ENCODE data around the gene SPRYD3.
"Not testable (repeated sequence)": the region's sequence is repeated elsewhere in the genome, so short reads cannot be mapped to it uniquely, and the experiment has no call there.

SPRYD3 gene

GRCh38 chr12:53079226-53080117, at the start of gene SPRYD3:
Gene SPRYD3 (minus strand): TSS chr12:53079390. CDS start chr12:53079333, 57 bp downstream.
- no peaks in the 10 kb centered on the region for H3K9me3 Mint-ChIP-seq
- peak; percentile 96 for DNase-seq
- H3K27ac Mint-ChIP-seq, result peak within 1 kb of the TSS; percentile 93
- H3K4me3 Mint-ChIP-seq, result peak within 1 kb of the TSS; percentile 90
- peak; percentile 98 for ATAC-seq
- peaks cover 34% of the 10 kb centered on the region for H3K4me1 Mint-ChIP-seq
- H3K27me3 Mint-ChIP-seq, result no peaks in the 10 kb centered on the region
- H3K36me3 Mint-ChIP-seq (ENCODE audit: low read depth), result peaks cover 6% of the 10 kb centered on the region

DNA sequence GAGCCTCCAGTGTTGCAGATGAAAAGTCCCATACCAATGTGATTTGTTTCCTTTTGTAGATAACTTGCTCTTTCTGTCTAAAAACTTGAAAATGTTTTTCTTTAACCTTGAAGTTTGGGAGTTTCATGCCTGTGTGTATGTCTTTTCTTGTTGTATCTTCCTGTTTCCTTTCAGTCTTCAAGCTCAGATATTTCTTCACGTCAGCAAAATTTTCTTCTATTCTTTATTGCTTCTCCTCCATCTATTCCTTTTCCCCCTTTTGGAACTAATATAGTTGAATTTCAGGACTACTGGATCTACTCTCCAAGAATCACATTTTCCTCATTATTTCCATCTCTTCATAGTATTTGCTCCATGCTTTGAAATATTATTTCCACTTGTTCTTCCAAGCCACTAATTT, 48.0 kb upstream of the SPRYD3 start:
- Mint-ChIP-seq H3K9me3 (no peaks in the 10 kb centered on the region), H3K27ac (no peak overlapping the region), H3K4me1 (no peaks in the 10 kb centered on the region), H3K27me3 (no peaks in the 10 kb centered on the region), H3K4me3 (no peak overlapping the region), H3K36me3 (ENCODE audit: low read depth) (no peaks in the 10 kb centered on the region)
- DNase-seq (no peak), ATAC-seq (no peak)

GRCh38 chr12:53124352-53124723, 45.1 kb upstream of the SPRYD3 start:
- no peaks in the 10 kb centered on the region for H3K9me3 Mint-ChIP-seq

GRCh38 chr12:53123578-53124351, 44.6 kb upstream of the SPRYD3 start:
- DNase-seq (no peak), ATAC-seq (no peak)
- no peaks in the 10 kb centered on the region for H3K9me3 Mint-ChIP-seq
- no peak overlapping the region for H3K4me3 Mint-ChIP-seq
- no peaks in the 10 kb centered on the region for H3K4me1 Mint-ChIP-seq
- H3K27ac Mint-ChIP-seq, result no peak overlapping the region
- H3K27me3 Mint-ChIP-seq, result no peaks in the 10 kb centered on the region
- H3K36me3 Mint-ChIP-seq (ENCODE audit: low read depth), result no peaks in the 10 kb centered on the region

More at GRCh38 chr12:53124352-53124723, 45.1 kb upstream of the SPRYD3 start:
- no peak overlapping the region for H3K4me3 Mint-ChIP-seq
- no peaks in the 10 kb centered on the region for H3K36me3 Mint-ChIP-seq (ENCODE audit: low read depth)
- ATAC-seq (no peak), DNase-seq (no peak)
- H3K27ac Mint-ChIP-seq, result no peak overlapping the region
- no peaks in the 10 kb centered on the region for H3K4me1 Mint-ChIP-seq
- no peaks in the 10 kb centered on the region for H3K27me3 Mint-ChIP-seq

GRCh38 chr12:53122961-53123468, 43.8 kb upstream of the SPRYD3 start:
- Mint-ChIP-seq H3K36me3 (ENCODE audit: low read depth) (no peaks in the 10 kb centered on the region), H3K4me3 (no peak overlapping the region), H3K27ac (no peak overlapping the region), H3K9me3 (no peaks in the 10 kb centered on the region), H3K27me3 (no peaks in the 10 kb centered on the region), H3K4me1 (no peaks in the 10 kb centered on the region)
- ATAC-seq, result no peak
- DNase-seq, result no peak

GRCh38 chr12:53120685-53121525, 41.7 kb upstream of the SPRYD3 start:
- H3K27me3 Mint-ChIP-seq, result no peaks in the 10 kb centered on the region
- no peak overlapping the region for H3K27ac Mint-ChIP-seq
- H3K4me3 Mint-ChIP-seq, result no peak overlapping the region
- H3K36me3 Mint-ChIP-seq (ENCODE audit: low read depth), result no peaks in the 10 kb centered on the region
- no peaks in the 10 kb centered on the region for H3K4me1 Mint-ChIP-seq
- H3K9me3 Mint-ChIP-seq, result no peaks in the 10 kb centered on the region
- no peak for DNase-seq
- no peak for ATAC-seq

DNA sequence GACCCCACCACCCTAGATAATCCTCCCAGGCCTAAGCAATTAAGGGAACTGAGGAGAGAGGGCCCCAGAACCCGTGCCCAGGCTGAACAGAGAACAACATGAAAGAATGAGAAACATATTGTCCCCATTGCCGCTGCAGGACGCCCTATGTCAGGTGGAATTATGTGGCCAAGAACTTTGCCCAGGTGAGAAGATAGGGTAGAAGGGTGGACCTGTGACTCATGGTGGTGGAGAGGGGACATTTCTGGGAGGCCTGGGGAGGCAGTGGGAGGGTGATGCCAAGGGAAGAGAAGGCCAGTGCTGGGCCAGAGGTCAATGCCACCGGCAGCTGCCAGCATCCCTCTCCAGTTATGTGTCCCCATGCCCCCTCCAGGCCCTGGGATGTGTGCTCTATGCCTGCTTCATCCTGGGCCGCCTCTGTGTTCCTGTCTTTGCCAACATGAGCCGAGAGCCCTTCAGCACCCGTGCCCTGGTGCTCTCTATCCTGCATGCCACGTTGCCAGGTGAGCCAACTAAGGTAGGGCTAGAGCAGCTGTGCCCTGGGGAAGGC, 39.6 kb upstream of the SPRYD3 start:
- Mint-ChIP-seq H3K4me3 (no peak overlapping the region), H3K9me3 (no peaks in the 10 kb centered on the region), H3K27me3 (no peaks in the 10 kb centered on the region), H3K4me1 (no peaks in the 10 kb centered on the region), H3K36me3 (ENCODE audit: low read depth) (no peaks in the 10 kb centered on the region), H3K27ac (no peak overlapping the region)
- no peak for ATAC-seq
- DNase-seq, result no peak

- no peak overlapping the region for H3K4me3 Mint-ChIP-seq
- no peak overlapping the region for H3K27ac Mint-ChIP-seq
- H3K4me1 Mint-ChIP-seq, result no peaks in the 10 kb centered on the region
- H3K9me3 Mint-ChIP-seq, result no peaks in the 10 kb centered on the region
- H3K27me3 Mint-ChIP-seq, result no peaks in the 10 kb centered on the region
- ATAC-seq, result no peak
- no peaks in the 10 kb centered on the region for H3K36me3 Mint-ChIP-seq (ENCODE audit: low read depth)
- no peak for DNase-seq
Measured at GRCh38 chr12:53115891-53116648, 36.9 kb upstream of the SPRYD3 start.

GRCh38 chr12:53115112-53115890, 36.1 kb upstream of the SPRYD3 start:
- no peak for DNase-seq
- H3K4me1 Mint-ChIP-seq, result no peaks in the 10 kb centered on the region
- H3K36me3 Mint-ChIP-seq (ENCODE audit: low read depth), result no peaks in the 10 kb centered on the region
- no peaks in the 10 kb centered on the region for H3K27me3 Mint-ChIP-seq
- H3K27ac Mint-ChIP-seq, result no peak overlapping the region
- H3K4me3 Mint-ChIP-seq, result no peak overlapping the region
- no peaks in the 10 kb centered on the region for H3K9me3 Mint-ChIP-seq
- ATAC-seq, result no peak

GRCh38 chr12:53113951-53114350, 34.8 kb upstream of the SPRYD3 start:
- Mint-ChIP-seq H3K4me1 (no peaks in the 10 kb centered on the region), H3K27me3 (no peaks in the 10 kb centered on the region), H3K9me3 (no peaks in the 10 kb centered on the region), H3K4me3 (no peak overlapping the region), H3K27ac (no peak overlapping the region), H3K36me3 (ENCODE audit: low read depth) (no peaks in the 10 kb centered on the region)
- ATAC-seq, result no peak
- no peak for DNase-seq

- no peaks in the 10 kb centered on the region for H3K36me3 Mint-ChIP-seq (ENCODE audit: low read depth)
- no peak overlapping the region for H3K4me3 Mint-ChIP-seq
- no peaks in the 10 kb centered on the region for H3K9me3 Mint-ChIP-seq
- H3K4me1 Mint-ChIP-seq, result no peaks in the 10 kb centered on the region
- H3K27me3 Mint-ChIP-seq, result no peaks in the 10 kb centered on the region
- ATAC-seq, result no peak
- no peak overlapping the region for H3K27ac Mint-ChIP-seq
- no peak for DNase-seq
Measured at GRCh38 chr12:53113136-53113705, 34.0 kb upstream of the SPRYD3 start.

GRCh38 chr12:53112431-53112830, 33.2 kb upstream of the SPRYD3 start:
- not testable (repeated sequence) for H3K27me3 Mint-ChIP-seq; H3K4me1 Mint-ChIP-seq; H3K4me3 Mint-ChIP-seq; ATAC-seq; H3K9me3 Mint-ChIP-seq; H3K36me3 Mint-ChIP-seq (ENCODE audit: low read depth); DNase-seq; H3K27ac Mint-ChIP-seq

DNA sequence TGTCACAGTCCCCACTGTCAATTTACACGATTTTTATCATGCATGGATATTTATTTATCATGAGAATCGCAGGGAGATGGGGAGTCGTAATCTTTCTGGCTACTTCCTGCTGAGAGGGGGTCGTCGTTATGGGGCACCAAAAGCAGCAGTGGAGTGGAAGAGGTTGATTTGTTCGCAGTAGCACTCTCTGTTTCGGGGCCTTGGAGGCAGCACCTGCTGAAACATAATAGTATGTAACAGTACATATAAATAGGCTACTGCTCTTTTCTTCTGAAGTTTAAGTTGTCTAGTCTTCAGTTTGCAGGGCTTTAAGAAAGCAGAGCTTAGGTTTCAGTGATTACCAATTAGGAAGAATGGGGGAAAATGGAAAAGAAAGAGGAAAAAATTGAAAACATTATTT, 27.9 kb upstream of the SPRYD3 start:
- no peak for ATAC-seq
- H3K27me3 Mint-ChIP-seq, result no peaks in the 10 kb centered on the region
- H3K36me3 Mint-ChIP-seq (ENCODE audit: low read depth), result no peaks in the 10 kb centered on the region
- no peak for DNase-seq
- H3K4me1 Mint-ChIP-seq, result peaks cover 21% of the 10 kb centered on the region
- no peak overlapping the region for H3K4me3 Mint-ChIP-seq
- no peaks in the 10 kb centered on the region for H3K9me3 Mint-ChIP-seq
- no peak overlapping the region for H3K27ac Mint-ChIP-seq
